SIG-M5 treated with dmso at 0.1 percent for 504 hours (cell line): ENCODE data around the gene GDI1.

Experiments used
- DNase-seq: peaks from one replicate; lab custom pipeline; 2025; ENCODE audit not compliant: unreplicated experiment; lab: John Stamatoyannopoulos, UW

The GDI1 gene

DNA sequence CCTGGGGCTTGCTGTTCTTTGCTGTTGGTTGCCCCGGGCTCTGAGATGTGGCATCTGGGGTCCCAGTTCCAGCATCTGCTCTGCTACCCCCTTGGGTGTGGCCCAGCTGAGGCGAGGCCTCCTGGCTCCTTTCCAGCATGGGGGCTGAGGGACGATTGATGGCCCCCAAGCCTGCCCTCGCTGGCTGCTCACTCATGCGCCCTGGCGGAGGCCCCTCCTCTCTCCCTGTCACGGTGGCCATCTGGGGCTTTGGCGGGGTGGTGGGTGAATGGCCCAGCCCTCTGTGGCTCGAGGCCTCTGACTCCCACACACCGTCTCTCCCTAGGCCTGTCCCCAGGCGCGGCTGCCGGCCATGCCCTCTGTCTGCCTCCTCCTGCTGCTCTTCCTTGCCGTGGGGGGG lies 22.9 kb downstream of the GDI1 start:
- no peak for DNase-seq

- DNase-seq = no peak
Observed at GRCh38 chrX:154460326-154460725, 23.4 kb downstream of the GDI1 start.

- no peak for DNase-seq
Observed at GRCh38 chrX:154462396-154462795, 25.4 kb downstream of the GDI1 start.

GRCh38 chrX:154463611-154464220 lies 26.8 kb downstream of the GDI1 start:
- DNase-seq = no peak

DNA sequence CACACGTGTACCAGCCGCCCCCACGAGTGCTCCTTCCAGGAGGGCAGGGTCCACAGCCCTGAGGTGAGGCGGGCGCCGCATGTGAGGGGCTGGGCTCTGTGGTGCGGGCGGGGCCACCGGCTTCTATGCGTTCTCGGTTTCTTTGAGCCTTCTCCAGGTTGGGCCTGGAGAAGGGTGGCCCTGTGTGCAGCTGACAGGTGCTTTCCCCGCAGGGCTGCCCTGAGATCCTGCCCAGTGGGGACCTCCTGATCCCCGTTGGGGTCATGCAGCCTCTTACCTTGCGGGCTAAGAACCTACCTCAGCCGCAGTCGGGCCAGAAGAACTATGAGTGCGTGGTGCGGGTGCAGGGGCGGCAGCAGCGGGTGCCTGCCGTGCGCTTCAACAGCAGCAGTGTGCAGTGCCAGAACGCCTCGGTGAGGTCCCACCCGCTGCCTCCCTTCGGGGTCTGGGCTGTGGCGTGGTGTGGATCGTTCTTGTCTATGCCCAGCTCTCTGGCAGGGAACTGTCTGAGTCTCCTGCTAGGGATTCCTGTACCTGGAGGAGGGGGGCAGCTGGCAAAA lies 27.9 kb downstream of the GDI1 start:
- no peak for DNase-seq

- DNase-seq = no peak
Observed at GRCh38 chrX:154465601-154466000, 28.6 kb downstream of the GDI1 start.

DNA sequence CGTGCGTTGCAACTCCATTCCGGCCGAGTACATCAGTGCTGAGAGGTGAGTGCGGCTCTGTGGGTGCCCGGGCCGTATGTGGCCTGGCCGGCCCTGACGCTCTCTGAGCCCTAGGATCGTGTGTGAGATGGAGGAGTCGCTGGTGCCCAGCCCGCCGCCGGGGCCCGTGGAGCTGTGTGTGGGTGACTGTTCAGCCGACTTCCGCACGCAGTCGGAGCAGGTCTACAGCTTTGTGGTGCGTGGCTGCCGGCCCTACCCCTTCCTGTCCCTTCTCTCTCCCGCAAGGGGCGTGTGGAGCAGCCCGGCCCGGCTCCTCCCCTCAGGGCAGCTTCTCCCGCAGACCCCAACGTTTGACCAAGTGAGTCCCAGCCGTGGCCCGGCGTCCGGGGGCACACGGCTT lies 29.1 kb downstream of the GDI1 start:
- no peak for DNase-seq

DNA sequence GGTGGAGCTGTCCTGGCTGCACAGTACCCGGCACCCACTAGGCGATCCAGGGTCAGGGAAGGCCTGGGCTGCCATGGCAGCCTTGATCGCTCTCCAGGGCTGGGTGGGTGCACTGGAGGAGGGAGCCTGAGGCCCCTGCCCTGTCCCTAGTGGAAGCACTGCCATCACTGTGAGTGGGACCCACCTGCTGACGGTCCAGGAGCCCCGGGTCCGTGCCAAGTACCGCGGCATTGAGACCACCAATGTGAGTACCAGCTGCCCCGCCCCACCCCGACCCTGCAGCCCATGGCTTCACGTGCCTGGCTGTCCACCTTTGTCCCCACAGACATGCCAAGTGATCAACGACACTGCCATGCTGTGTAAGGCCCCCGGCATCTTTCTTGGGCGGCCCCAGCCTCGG lies 30.0 kb downstream of the GDI1 start:
- no peak for DNase-seq

- no peak for DNase-seq
Observed at GRCh38 chrX:154467556-154467955, 30.6 kb downstream of the GDI1 start.

- no peak for DNase-seq
Observed at GRCh38 chrX:154468217-154468616, 31.3 kb downstream of the GDI1 start.

GRCh38 chrX:154469114-154469513 lies 32.2 kb downstream of the GDI1 start:
- no peak for DNase-seq

DNA sequence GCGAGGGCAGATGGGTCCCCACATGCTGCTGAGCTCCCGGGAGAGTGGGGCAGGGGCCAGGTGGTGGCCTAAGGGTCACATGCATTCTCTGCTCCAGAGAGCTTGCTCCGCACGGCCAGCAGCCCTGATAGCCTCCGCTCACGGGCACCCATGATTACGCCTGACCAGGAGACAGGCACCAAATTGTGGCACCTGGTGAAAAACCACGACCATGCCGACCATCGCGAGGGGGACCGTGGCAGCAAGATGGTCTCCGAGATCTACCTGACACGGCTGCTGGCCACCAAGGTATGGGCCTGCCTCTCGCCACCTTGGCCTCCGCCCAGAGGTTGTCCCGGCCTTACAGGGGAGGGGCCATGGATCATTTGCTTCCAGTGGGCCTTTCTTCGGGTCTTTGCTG lies 32.9 kb downstream of the GDI1 start:
- no peak for DNase-seq

GRCh38 chrX:154470434-154470833 lies 33.5 kb downstream of the GDI1 start:
- no peak for DNase-seq

GRCh38 chrX:154470914-154471568 lies 34.1 kb downstream of the GDI1 start:
- DNase-seq = no peak

DNA sequence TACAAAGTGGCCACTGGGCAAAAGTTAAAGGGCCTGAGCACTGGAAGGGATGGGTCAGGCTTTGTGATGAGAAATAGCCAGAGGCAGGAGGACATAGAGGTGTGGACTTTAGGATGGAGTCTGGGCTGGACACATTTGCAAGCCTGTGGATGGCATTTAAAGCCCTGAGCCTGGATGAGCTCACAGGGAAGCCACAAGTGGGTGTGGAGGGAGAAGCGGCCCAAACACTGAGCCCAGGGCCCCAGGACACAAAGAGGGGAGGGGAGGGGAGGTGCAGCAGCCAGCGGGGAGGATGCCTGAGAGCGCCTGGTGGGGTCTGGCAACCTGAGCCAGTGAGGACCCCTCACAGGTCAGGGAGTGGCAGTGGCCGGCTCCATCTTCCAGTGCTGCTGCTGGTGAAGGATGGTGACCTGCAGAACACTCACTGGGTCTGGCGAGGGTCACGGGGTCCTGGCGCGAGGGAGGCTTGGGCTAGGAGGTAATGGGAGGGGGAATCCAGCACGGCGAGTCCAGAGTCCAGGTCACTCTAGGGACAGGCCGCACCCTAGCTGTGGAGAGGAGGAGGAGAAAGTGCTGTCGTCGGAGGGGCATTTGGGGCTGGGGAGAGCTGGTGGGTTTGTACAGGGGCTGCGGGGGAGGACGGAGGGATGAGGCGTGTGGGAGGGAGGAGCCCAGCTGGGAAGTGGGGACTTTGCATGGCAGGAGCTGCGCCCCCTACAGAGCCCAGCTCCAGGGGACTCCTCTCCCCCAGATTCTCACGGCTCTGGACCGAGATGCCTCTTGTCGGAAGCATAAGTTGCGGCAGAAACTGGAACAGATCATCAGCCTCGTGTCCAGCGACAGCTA lies 35.1 kb downstream of the GDI1 start:
- no peak for DNase-seq

DNA sequence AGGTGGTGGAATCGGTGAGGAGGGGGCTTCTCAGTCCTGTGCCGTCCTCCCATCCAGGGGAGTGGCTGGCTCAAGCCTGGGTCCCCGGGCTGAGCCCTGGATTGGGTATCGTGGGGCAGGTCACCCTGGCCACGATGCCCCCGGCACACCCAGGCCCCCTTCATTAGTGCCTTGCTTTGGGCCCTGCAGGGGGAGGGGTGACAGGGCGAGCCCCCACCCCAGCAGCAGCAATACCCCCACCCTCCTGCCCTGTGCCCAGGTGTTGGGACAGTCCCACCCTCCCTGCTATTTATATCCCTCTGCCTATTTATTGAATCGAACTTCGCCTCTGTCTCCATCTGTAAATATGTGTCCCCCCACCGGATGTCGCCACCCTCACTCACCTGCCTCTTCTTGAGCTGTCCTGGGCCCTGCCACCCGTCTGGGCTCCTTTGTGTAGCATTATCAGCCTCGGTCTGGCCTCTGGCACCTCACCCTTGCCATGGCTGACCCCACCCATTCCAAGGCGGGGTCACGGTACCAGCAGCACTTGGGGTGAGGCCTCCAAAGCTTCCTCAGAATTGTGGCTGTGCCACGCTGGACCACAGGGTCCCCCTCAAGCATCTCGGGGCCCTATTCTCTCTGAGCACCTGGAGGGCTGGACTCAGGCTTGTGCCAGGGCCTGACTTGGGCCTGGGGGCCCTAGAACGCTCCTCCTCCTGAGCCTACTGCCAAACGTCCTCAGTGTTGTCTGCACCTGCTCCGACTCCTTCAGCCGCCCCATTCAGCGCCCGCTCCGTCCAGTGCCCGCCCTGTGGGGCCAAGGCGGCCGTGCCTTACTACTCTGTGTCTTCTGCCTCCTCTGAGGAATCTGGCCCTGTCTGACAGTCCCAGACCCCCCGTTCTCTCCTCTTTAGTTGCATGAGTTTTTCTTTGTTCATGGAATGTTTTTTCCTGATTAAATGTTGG lies 36.0 kb downstream of the GDI1 start:
- DNase-seq = no peak

GRCh38 chrX:154473683-154474082 lies 36.7 kb downstream of the GDI1 start:
- DNase-seq = no peak

GRCh38 chrX:154476821-154477220 lies 39.9 kb downstream of the GDI1 start:
- no peak for DNase-seq

DNA sequence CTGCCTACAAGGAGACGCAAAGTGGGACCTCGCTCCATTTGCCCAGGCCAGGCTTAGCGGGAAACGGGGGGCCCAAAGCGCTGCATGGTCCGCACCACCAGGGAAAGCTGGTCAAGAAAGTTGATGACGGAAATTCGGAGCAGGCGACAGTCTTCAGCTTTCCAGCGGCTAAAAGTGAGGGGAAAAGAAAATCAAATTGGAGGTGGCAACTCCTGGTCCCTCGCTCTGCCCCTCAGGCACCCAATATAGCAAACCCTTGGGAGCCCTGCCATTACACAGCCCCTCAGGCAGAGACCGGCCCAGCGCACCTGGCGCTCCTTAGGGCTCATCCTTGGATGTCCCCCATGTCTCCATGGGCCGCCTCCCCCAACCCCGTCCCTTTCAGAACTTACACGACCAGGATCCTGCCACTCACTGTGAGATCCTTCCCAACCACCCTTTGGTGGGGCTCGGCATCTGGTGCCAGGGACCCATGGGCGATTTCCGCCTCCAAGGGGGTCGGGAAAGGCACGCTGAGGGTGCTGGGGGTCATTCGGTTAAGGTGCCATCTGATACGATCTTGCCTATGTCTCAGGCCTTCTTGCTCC lies 41.0 kb downstream of the GDI1 start:
- no peak for DNase-seq
